A673 (cell line): ENCODE measurements around the gene CELF4. TPM values are rescaled to one million over a fixed set of nuclear protein-coding genes. Genes with fewer than 3 reads are reported as not detected.

Experiments used
- BruUV-seq: library from RNA; stranded (reverse); fragments of 400-500 nt; replicated peaks from 2 replicates; lab custom pipeline; 2021; lab: Mats Ljungman, UMichigan
- CTCF ChIA-PET: fragments of 300-600 bp; sonication (Branson Sonifier 250); formaldehyde crosslinking; loops from one replicate; lab custom pipeline; 2022; ENCODE audit warnings: antibody characterized with exemption; lab: Charles Lee
- POLR2A ChIA-PET: fragments of 300-600 bp; sonication (Branson Sonifier 250); formaldehyde crosslinking; loops from one replicate; lab custom pipeline; 2022; ENCODE audit warnings: antibody characterized with exemption; ENCODE audit not compliant: low non-redundant PET; lab: Charles Lee
- DNase-seq: peaks from one replicate; pipeline ENCODE4 v3.0.0-alpha.2; 2015; ENCODE audit warnings: low spot score
- H3K27ac ChIP-seq: fragments of 200-600 bp; sonication (generic); 2 replicates; pipeline ENCODE4 v1.5.1; 2016; ENCODE audit warnings: mixed run types, low read depth, mild to moderate bottlenecking, mixed read lengths, antibody characterized with exemption, low read length; ENCODE audit not compliant: poor library complexity, severe bottlenecking
- H3K27me3 ChIP-seq: fragments of 200-600 bp; sonication (generic); replicated peaks from 2 replicates; pipeline ENCODE4 v1.6.1; 2017; ENCODE audit warnings: mixed run types, low read depth, mild to moderate bottlenecking, mixed read lengths, antibody characterized with exemption, low read length; ENCODE audit not compliant: insufficient read depth, poor library complexity
- H3K36me3 ChIP-seq: fragments of 200-600 bp; sonication (generic); 2 replicates; pipeline ENCODE4 v1.6.1; 2016; ENCODE audit warnings: mixed run types, mild to moderate bottlenecking, mixed read lengths, antibody characterized with exemption, low read length; ENCODE audit not compliant: insufficient read depth, poor library complexity, severe bottlenecking
- H3K4me1 ChIP-seq: fragments of 200-600 bp; sonication (generic); 2 replicates; pipeline ENCODE4 v1.6.1; 2017; ENCODE audit warnings: mixed run types, mild to moderate bottlenecking, mixed read lengths, antibody characterized with exemption, low read length; ENCODE audit not compliant: insufficient read depth, poor library complexity, severe bottlenecking
- H3K4me3 ChIP-seq: fragments of 200-600 bp; sonication (generic); 2 replicates; pipeline ENCODE4 v1.5.1; 2016; ENCODE audit warnings: low read depth, mixed run types, mild to moderate bottlenecking, mixed read lengths, low read length; ENCODE audit not compliant: poor library complexity, severe bottlenecking
- H3K9me3 ChIP-seq: fragments of 200-600 bp; sonication (generic); 2 replicates; pipeline ENCODE4 v1.6.1; 2016; ENCODE audit warnings: mixed run types, low read depth, mild to moderate bottlenecking, mixed read lengths, antibody characterized with exemption, low read length; ENCODE audit not compliant: poor library complexity, severe bottlenecking
- CTCF ChIP-seq: fragments of 300-800, 200-600 bp; sonication (generic); conservative IDR thresholded peaks from 2 replicates; pipeline ENCODE4 v1.5.1; 2017; ENCODE audit warnings: low read depth, mild to moderate bottlenecking, antibody characterized with exemption, low read length, moderate library complexity, mixed read lengths
- EZH2 ChIP-seq: fragments of 200-600 bp; sonication (generic); IDR thresholded peaks from 2 replicates; pipeline ENCODE4 v1.6.1; 2017; ENCODE audit warnings: borderline replicate concordance, low read depth, mild to moderate bottlenecking, mixed read lengths, antibody characterized with exemption, low read length; ENCODE audit not compliant: poor library complexity, severe bottlenecking
- intact Hi-C: fragments of 100-400 bp; cut with micrococcal nuclease; formaldehyde crosslinking; loops from one replicate; pipeline ENCODE4 v1.10.0; 2022; ENCODE audit not compliant: unreplicated experiment
- total RNA-seq: library from RNA; stranded (reverse); gene quantifications from 2 replicates; pipeline ENCODE4 v1.2.3, GENCODE V29; 2021

The CELF4 gene
- total RNA-seq, 1 experiment from 2014 or later, result not detected

GRCh38 chr18:37449618-37450017 lies 116.0 kb downstream of the CELF4 start:
- H3K4me3 ChIP-seq, result no peak overlapping the region
- intact Hi-C loops, result loop anchor here (10.0 kb wide), 1 partner anchor 85 kb away; no protein-coding TSS in a partner anchor
- DNase-seq, result no peak
- no peaks in the 10 kb centered on the region for H3K4me1 ChIP-seq
- H3K36me3 ChIP-seq, result no peaks in the 10 kb centered on the region
- POLR2A ChIA-PET, result no interaction called here
- TF ChIP-seq CTCF (no peak), EZH2 (no peak)
- no peaks in the 10 kb centered on the region for H3K9me3 ChIP-seq
- BruUV-seq, result no TSS peak
- CTCF ChIA-PET, result no interaction called here
- no peak overlapping the region for H3K27ac ChIP-seq
- H3K27me3 ChIP-seq, result peaks cover 19% of the 10 kb centered on the region

DNA sequence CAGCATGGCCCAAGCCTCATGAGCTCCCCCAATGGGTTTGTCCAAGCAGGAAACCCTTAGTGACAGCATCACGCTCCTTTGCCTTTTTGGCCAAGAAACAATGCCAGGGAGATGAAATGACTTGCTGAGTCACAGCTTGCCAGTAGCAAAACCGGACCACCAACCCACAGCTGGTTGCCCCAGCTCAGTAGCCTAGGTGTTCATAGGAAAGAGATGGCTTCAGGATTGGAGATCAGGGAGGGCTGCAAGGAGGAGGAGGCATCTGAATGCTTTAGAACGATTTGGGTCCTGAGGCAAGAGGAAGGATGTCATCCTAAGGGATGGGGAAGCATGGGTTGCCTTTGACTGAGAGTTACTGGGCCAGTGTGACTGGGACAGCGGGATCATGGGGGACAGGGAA lies 116.7 kb downstream of the CELF4 start:
- intact Hi-C loops, result loop anchor here (10.0 kb wide), 1 partner anchor 86 kb away; no protein-coding TSS in a partner anchor
- BruUV-seq, result no TSS peak
- Histone ChIP-seq H3K4me1 (no peaks in the 10 kb centered on the region), H3K4me3 (no peak overlapping the region), H3K36me3 (no peaks in the 10 kb centered on the region), H3K9me3 (no peaks in the 10 kb centered on the region), H3K27me3 (peaks cover 19% of the 10 kb centered on the region), H3K27ac (no peak overlapping the region)
- DNase-seq, result no peak
- POLR2A ChIA-PET, result no interaction called here
- CTCF ChIA-PET, result no interaction called here
- no peak for TF ChIP-seq CTCF
- no peak for TF ChIP-seq EZH2

GRCh38 chr18:37447962-37448888 lies 117.4 kb downstream of the CELF4 start:
- Histone ChIP-seq H3K27me3 (peaks cover 15% of the 10 kb centered on the region), H3K9me3 (no peaks in the 10 kb centered on the region), H3K27ac (no peak overlapping the region), H3K36me3 (no peaks in the 10 kb centered on the region), H3K4me1 (no peaks in the 10 kb centered on the region), H3K4me3 (no peak overlapping the region)
- ChIA-PET CTCF (no interaction called here), POLR2A (no interaction called here)
- no TSS peak for BruUV-seq
- no peak for TF ChIP-seq EZH2
- no peak for TF ChIP-seq CTCF
- intact Hi-C loops, result loop anchor here (10.0 kb wide), 1 partner anchor 87 kb away; no protein-coding TSS in a partner anchor
- DNase-seq, result no peak
